HepG2 (cell line): ENCODE results near the gene ARPC1A. TPM values are rescaled to one million over a fixed set of nuclear protein-coding genes. Genes with fewer than 3 reads are reported as not detected.

Experiments
- ATAC-seq: fragments of 200-7000 bp; cut with Tn5 transposase; 3 replicates; pipeline ENCODE4 v1.9.1; 2020; ENCODE audit warnings: mild to moderate bottlenecking, moderate library complexity
- BruUV-seq: library from RNA; stranded (reverse); fragments of 400-500 nt; replicated peaks from 2 replicates; lab custom pipeline; 2021; lab: Mats Ljungman, UMichigan
- CTCF ChIA-PET: fragments of 300-600 bp; formaldehyde crosslinking; extraction: SDS; loops from one replicate; lab custom pipeline; 2021; ENCODE audit warnings: low total read pairs, inconsistent platforms, low intra/inter-chr PET ratio; lab: Yijun Ruan, JAX
- POLR2A ChIA-PET: fragments of 350-600 bp; sonication (Branson Sonifier 250); formaldehyde crosslinking; loops from one replicate; lab custom pipeline; 2020; ENCODE audit warnings: antibody characterized with exemption, inconsistent platforms; lab: Yijun Ruan, JAX
- DNase-seq: peaks from one replicate; pipeline ENCODE4 v3.0.0-alpha.2; 2015; ENCODE audit warnings: low spot score
- FAIRE-seq: peaks from 3 replicates; lab custom pipeline; 2011; peaks lifted over from hg19 to GRCh38; lab: Jason Lieb, UNC
- H2AFZ ChIP-seq: one replicate; pipeline ENCODE4 v1.6.1; 2011; ENCODE audit warnings: low read length, inconsistent platforms
- H3K27ac ChIP-seq: fragments of 300-600 bp; 3 replicates; pipeline ENCODE4 v1.8.0; 2011; ENCODE audit warnings: mixed run types, mild to moderate bottlenecking, mixed read lengths, low read length, inconsistent platforms; ENCODE audit not compliant: insufficient read depth; ENCODE audit errors: extremely low read length
- H3K27me3 ChIP-seq, 2 experiments: fragments of 200-600 bp in 1 of 2; 2 replicates in 1 of 2; 3 replicates in 1 of 2; pipeline versions ENCODE4 v1.6.0 to v1.8.0; 2011; ENCODE audit warnings: low read length in 2 of 2, mild to moderate bottlenecking in 2 of 2, moderate library complexity in 2 of 2, inconsistent platforms in 1 of 2; ENCODE audit not compliant: insufficient read depth in 2 of 2, control insufficient read depth in 1 of 2
- H3K36me3 ChIP-seq, 2 experiments: fragments of 200-600 bp in 1 of 2; replicated peaks in 1 of 2; 2 replicates in 1 of 2; 3 replicates in 1 of 2; pipeline versions ENCODE4 v1.5.1 to v1.8.0; 2011; ENCODE audit warnings: low read length in 2 of 2, inconsistent platforms in 1 of 2; ENCODE audit not compliant: insufficient read depth in 2 of 2, control insufficient read depth in 1 of 2
- H3K4me1 ChIP-seq: 2 replicates; pipeline ENCODE4 v1.5.1; 2012; ENCODE audit warnings: low read length, inconsistent platforms; ENCODE audit not compliant: insufficient read depth
- H3K4me2 ChIP-seq: 2 replicates; pipeline ENCODE4 v1.6.0; 2011; ENCODE audit warnings: low read depth, low read length, inconsistent platforms
- H3K4me3 ChIP-seq, 3 experiments: fragments of 200-600 bp in 1 of 3; sonication (generic), shearing (Covaris generic) in 1 of 3; replicated peaks in 1 of 3; 2 replicates each; pipeline ENCODE4 v1.5.1; 2011 to 2016; ENCODE audit warnings: low read length in 3 of 3, inconsistent platforms in 2 of 3, low read depth in 2 of 3, mild to moderate bottlenecking in 2 of 3, control low read depth in 1 of 3, mixed read lengths in 1 of 3; ENCODE audit not compliant: insufficient read depth in 1 of 3
- H3K79me2 ChIP-seq: one replicate; pipeline ENCODE4 v1.6.1; 2011; ENCODE audit warnings: low read length, inconsistent platforms; ENCODE audit not compliant: insufficient read depth
- H3K9ac ChIP-seq: 2 replicates; pipeline ENCODE4 v1.6.0; 2011; ENCODE audit warnings: mild to moderate bottlenecking, low read depth, low read length, inconsistent platforms; ENCODE audit not compliant: insufficient read depth
- H3K9me3 ChIP-seq: 2 replicates; pipeline ENCODE4 v1.5.1; 2012; ENCODE audit warnings: mild to moderate bottlenecking, low read length
- H4K20me1 ChIP-seq: 2 replicates; pipeline ENCODE4 v1.6.0; 2011; ENCODE audit warnings: inconsistent platforms, mild to moderate bottlenecking, low read length, moderate library complexity; ENCODE audit not compliant: insufficient read depth
- NFE2 ChIP-seq: sonication (generic); formaldehyde crosslinking; IDR thresholded peaks from 2 replicates; pipeline ENCODE4 v1.4.0; 2020; ENCODE audit warnings: missing genetic modification reagents
- NFRKB ChIP-seq: fragments of 450-650 bp; IDR thresholded peaks from 2 replicates; pipeline ENCODE4 v1.6.1; 2017
- POLR2AphosphoS5 ChIP-seq: IDR thresholded peaks from 2 replicates; pipeline ENCODE4 v1.6.1; 2012; ENCODE audit warnings: low read depth, low read length
- RAD51 ChIP-seq: fragments of 450-650 bp; IDR thresholded peaks from 2 replicates; pipeline ENCODE4 v1.6.1; 2016; ENCODE audit warnings: borderline replicate concordance
- XBP1 ChIP-seq: sonication (generic); formaldehyde crosslinking; IDR thresholded peaks from 2 replicates; pipeline ENCODE4 v1.5.0; 2020; ENCODE audit warnings: missing genetic modification reagents
- ZFY ChIP-seq: sonication (generic); formaldehyde crosslinking; IDR thresholded peaks from 2 replicates; pipeline ENCODE4 v1.4.0; 2020; ENCODE audit warnings: missing genetic modification reagents
- ZFYVE20 ChIP-seq: sonication (generic); formaldehyde crosslinking; IDR thresholded peaks from 2 replicates; pipeline ENCODE4 v1.8.0; 2023; ENCODE audit warnings: low read depth, mild to moderate bottlenecking, moderate library complexity, missing genetic modification reagents, borderline replicate concordance
- ZNF484 ChIP-seq: sonication (generic); formaldehyde crosslinking; IDR thresholded peaks from 2 replicates; pipeline ENCODE4 v1.5.1; 2020; ENCODE audit warnings: mild to moderate bottlenecking, low read depth, missing genetic modification reagents, borderline replicate concordance
- ZNF772 ChIP-seq: sonication (generic); formaldehyde crosslinking; IDR thresholded peaks from 2 replicates; pipeline ENCODE4 v1.5.0; 2020; ENCODE audit warnings: mild to moderate bottlenecking, missing genetic modification reagents
- ZNF788 ChIP-seq: sonication (generic); formaldehyde crosslinking; IDR thresholded peaks from 2 replicates; pipeline ENCODE4 v1.5.0; 2020; ENCODE audit warnings: mild to moderate bottlenecking, missing genetic modification reagents, borderline replicate concordance
- WGBS: methylation state at CpG from one replicate; pipeline ENCODE4 v1.1.6; 2017; ENCODE audit warnings: low lambda C conversion rate; 5-methylcytosine and 5-hydroxymethylcytosine counted together
- in situ Hi-C: cut with HindIII; loops from 2 replicates; pipeline ENCODE4 v1.10.0; 2017; ENCODE audit warnings: low pct_unique_long_range_greater_than_20kb; ENCODE audit not compliant: extremely low pct_ligation_motif_present
- intact Hi-C: fragments of 100-400 bp; cut with micrococcal nuclease; formaldehyde crosslinking; loops from one replicate; pipeline ENCODE4 v1.10.0; 2022; ENCODE audit not compliant: unreplicated experiment
- polyA plus RNA-seq, 8 experiments: library from polyadenylated mRNA; depleted of rRNA in 3 of 8; stranded (reverse) in 7 of 8; unstranded in 1 of 8; fragments of >200 nt; fragmentation: Illumina TruSeq in 4 of 8; extraction: Trizol in 4 of 8; gene quantifications; 2 replicates each; pipeline versions ENCODE4 v1.2.1 to v1.2.3, GENCODE V29; 2011 to 2016; ENCODE audit warnings: low read depth in 4 of 8, missing spikeins in 1 of 8, mixed read lengths in 1 of 8; ENCODE audit not compliant: insufficient read depth in 1 of 8
- total RNA-seq, 5 experiments: library from RNA; depleted of rRNA; stranded (reverse); fragments of >200 nt; fragmentation: Illumina TruSeq; extraction: Trizol; gene quantifications; 2 replicates each; pipeline ENCODE4 v1.2.3, GENCODE V29; 2016; ENCODE audit warnings: low read depth in 1 of 5
- TF ChIP-seq, protein P1 (sequence below): sonication (generic); formaldehyde crosslinking; IDR thresholded peaks from 2 replicates; pipeline ENCODE4 v1.4.0; 2020; ENCODE audit warnings: missing genetic modification reagents, borderline replicate concordance
- TF ChIP-seq, protein P2 (sequence below): sonication (generic); formaldehyde crosslinking; IDR thresholded peaks from 2 replicates; pipeline ENCODE4 v1.5.0; 2020; ENCODE audit warnings: missing genetic modification reagents, mild to moderate bottlenecking, borderline replicate concordance
- TF ChIP-seq, protein P3 (sequence below): sonication (generic); formaldehyde crosslinking; IDR thresholded peaks from 2 replicates; pipeline ENCODE4 v1.4.0; 2020; ENCODE audit warnings: missing genetic modification reagents, borderline replicate concordance
- TF ChIP-seq, protein P4 (sequence below): sonication (generic); formaldehyde crosslinking; IDR thresholded peaks from 2 replicates; pipeline ENCODE4 v1.8.0; 2022; ENCODE audit warnings: mild to moderate bottlenecking, missing genetic modification reagents; ENCODE audit not compliant: insufficient replicate concordance

The ARPC1A gene
- total and polyA plus RNA-seq, 2 of the 13 experiments (the other 11 are each of a cell fraction or from before 2014, with no cell fraction given): 44.3 to 88.5 TPM

DNA sequence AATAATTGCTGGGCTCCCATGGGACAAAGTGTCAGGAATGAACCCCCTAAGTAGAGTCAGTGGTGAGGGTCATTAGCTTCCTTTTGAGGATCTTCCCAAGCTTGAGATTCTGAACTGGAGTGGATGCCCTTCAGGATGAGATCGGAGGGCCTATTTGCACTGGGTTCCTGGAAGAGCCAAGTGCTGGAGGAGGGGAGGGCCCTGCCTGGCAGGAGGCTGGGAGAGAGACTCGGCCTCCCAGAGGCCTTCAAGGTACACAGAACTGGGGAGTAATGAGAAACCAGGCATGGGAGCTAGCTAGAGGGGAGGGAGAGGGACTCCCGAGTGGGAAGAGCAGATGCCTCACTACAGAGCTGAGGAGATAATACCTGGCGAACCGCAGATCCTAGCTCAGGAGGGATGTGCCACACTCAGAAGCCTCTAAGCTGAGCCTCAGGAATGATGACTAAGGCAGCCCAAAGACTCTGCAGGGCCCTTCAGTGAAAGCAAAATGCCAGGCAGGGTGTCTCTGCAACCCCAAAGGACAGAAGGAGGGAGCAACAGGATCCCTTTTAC, 73.3 kb downstream of the ARPC1A start (continued):
- no peak for TF ChIP-seq RAD51

DNA sequence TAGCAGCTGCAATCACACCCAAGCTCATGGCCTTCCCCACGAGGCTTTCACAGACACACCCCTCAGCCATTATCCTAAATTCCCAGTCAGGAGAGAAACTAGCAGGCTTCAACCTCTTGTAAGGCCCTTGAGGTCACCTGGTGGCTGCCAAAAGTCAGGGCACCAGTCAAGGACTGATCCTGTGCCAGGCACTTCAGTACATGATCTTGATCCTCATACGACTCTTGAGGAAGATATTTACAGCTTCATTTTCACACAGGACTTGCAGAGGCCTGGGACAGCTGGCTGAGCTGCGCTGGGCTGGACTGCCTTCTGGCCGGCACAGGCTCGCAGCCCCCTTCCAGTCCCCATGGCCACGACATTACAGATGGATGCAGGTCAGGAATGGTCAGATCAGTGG, 73.9 kb downstream of the ARPC1A start:
- peaks cover 5% of the 10 kb centered on the region for H3K79me2 ChIP-seq
- no peak for FAIRE-seq
- BruUV-seq: no TSS peak
- ATAC-seq: no peak; the same call in 2 of the 3 replicates
- intact Hi-C loops: no loop called here
- 100% methylated on average over 1 of the region's 6 CpGs for WGBS
- no peaks in the 10 kb centered on the region for H3K4me1 ChIP-seq
- H3K4me2 ChIP-seq: no peak overlapping the region
- H3K9ac ChIP-seq: no peak overlapping the region
- ChIA-PET POLR2A (interaction anchor here (1.6 to 1.7 kb wide), 2 partner anchors 9 to 19 kb away, joined by 4 to 5 read pairs; partner anchors contain the start of genes BUD31 and PDAP1), CTCF (no interaction called here)
- H2AFZ ChIP-seq: no peak overlapping the region
- no peak overlapping the region for H3K4me3 ChIP-seq
- H3K27ac ChIP-seq: no peak overlapping the region
- no peaks in the 10 kb centered on the region for H3K27me3 ChIP-seq
- DNase-seq: no peak
- in situ Hi-C loops: no loop called here
- H4K20me1 ChIP-seq: no peaks in the 10 kb centered on the region
- H3K9me3 ChIP-seq: no peaks in the 10 kb centered on the region
- H3K36me3 ChIP-seq: peaks cover 44 to 89% of the 10 kb centered on the region in 2 experiments
- TF ChIP-seq, protein P1, sequence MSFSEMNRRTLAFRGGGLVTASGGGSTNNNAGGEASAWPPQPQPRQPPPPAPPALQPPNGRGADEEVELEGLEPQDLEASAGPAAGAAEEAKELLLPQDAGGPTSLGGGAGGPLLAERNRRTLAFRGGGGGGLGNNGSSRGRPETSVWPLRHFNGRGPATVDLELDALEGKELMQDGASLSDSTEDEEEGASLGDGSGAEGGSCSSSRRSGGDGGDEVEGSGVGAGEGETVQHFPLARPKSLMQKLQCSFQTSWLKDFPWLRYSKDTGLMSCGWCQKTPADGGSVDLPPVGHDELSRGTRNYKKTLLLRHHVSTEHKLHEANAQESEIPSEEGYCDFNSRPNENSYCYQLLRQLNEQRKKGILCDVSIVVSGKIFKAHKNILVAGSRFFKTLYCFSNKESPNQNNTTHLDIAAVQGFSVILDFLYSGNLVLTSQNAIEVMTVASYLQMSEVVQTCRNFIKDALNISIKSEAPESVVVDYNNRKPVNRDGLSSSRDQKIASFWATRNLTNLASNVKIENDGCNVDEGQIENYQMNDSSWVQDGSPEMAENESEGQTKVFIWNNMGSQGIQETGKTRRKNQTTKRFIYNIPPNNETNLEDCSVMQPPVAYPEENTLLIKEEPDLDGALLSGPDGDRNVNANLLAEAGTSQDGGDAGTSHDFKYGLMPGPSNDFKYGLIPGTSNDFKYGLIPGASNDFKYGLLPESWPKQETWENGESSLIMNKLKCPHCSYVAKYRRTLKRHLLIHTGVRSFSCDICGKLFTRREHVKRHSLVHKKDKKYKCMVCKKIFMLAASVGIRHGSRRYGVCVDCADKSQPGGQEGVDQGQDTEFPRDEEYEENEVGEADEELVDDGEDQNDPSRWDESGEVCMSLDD (CRISPR knock-in tag): no peak
- TF ChIP-seq NFE2 (CRISPR knock-in tag) (no peak), ZNF772 (CRISPR knock-in tag) (no peak), ZNF788 (no peak), XBP1 (CRISPR knock-in tag) (no peak), POLR2AphosphoS5 (no peak), ZFY (CRISPR knock-in tag) (no peak), NFRKB (no peak), ZNF484 (CRISPR knock-in tag) (no peak), ZFYVE20 (CRISPR knock-in tag) (no peak)
- TF ChIP-seq, protein P2, sequence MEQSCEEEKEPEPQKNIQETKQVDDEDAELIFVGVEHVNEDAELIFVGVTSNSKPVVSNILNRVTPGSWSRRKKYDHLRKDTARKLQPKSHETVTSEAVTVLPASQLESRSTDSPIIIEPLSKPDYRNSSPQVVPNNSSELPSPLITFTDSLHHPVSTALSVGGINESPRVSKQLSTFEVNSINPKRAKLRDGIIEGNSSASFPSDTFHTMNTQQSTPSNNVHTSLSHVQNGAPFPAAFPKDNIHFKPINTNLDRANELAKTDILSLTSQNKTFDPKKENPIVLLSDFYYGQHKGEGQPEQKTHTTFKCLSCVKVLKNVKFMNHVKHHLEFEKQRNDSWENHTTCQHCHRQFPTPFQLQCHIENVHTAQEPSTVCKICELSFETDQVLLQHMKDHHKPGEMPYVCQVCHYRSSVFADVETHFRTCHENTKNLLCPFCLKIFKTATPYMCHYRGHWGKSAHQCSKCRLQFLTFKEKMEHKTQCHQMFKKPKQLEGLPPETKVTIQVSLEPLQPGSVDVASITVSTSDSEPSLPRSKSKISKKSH (CRISPR knock-in tag): no peak
- TF ChIP-seq, protein P3, sequence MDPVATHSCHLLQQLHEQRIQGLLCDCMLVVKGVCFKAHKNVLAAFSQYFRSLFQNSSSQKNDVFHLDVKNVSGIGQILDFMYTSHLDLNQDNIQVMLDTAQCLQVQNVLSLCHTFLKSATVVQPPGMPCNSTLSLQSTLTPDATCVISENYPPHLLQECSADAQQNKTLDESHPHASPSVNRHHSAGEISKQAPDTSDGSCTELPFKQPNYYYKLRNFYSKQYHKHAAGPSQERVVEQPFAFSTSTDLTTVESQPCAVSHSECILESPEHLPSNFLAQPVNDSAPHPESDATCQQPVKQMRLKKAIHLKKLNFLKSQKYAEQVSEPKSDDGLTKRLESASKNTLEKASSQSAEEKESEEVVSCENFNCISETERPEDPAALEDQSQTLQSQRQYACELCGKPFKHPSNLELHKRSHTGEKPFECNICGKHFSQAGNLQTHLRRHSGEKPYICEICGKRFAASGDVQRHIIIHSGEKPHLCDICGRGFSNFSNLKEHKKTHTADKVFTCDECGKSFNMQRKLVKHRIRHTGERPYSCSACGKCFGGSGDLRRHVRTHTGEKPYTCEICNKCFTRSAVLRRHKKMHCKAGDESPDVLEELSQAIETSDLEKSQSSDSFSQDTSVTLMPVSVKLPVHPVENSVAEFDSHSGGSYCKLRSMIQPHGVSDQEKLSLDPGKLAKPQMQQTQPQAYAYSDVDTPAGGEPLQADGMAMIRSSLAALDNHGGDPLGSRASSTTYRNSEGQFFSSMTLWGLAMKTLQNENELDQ (CRISPR knock-in tag): no peak
- TF ChIP-seq, protein P4, sequence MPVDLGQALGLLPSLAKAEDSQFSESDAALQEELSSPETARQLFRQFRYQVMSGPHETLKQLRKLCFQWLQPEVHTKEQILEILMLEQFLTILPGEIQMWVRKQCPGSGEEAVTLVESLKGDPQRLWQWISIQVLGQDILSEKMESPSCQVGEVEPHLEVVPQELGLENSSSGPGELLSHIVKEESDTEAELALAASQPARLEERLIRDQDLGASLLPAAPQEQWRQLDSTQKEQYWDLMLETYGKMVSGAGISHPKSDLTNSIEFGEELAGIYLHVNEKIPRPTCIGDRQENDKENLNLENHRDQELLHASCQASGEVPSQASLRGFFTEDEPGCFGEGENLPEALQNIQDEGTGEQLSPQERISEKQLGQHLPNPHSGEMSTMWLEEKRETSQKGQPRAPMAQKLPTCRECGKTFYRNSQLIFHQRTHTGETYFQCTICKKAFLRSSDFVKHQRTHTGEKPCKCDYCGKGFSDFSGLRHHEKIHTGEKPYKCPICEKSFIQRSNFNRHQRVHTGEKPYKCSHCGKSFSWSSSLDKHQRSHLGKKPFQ (CRISPR knock-in tag): no peak
